Stimulated activated CD8-positive, alpha-beta memory T cell treated with anti-CD3 and anti-CD28 coated beads, Interleukin-15, amount 100 ng/mL, for 48 hours (primary cell): ENCODE data around the gene TECRL.

ENCODE experiments used
- DNase-seq, 2 donors: peaks; one replicate each; pipeline ENCODE4 v3.0.0-alpha.2; 2020; ENCODE audit warnings: low read depth in 2 of 2

Gene TECRL

GRCh38 chr4:64409300-64409699 is at the start of gene TECRL:
Gene TECRL (minus strand): TSS chr4:64409450. CDS start chr4:64409351, 99 bp downstream.
- no peak for DNase-seq

- DNase-seq = no peak
Observed at GRCh38 chr4:64432674-64433073, 23.4 kb upstream of the TECRL start.

- DNase-seq = no peak
Observed at GRCh38 chr4:64430933-64431332, 21.7 kb upstream of the TECRL start.

- no peak for DNase-seq
Observed at GRCh38 chr4:64417974-64418373, 8.7 kb upstream of the TECRL start.

GRCh38 chr4:64407000-64407399 is 2.2 kb downstream of the TECRL start:
- no peak for DNase-seq

GRCh38 chr4:64405761-64406160 is 3.5 kb downstream of the TECRL start:
- DNase-seq = no peak

- no peak for DNase-seq
Observed at GRCh38 chr4:64402684-64403083, 6.6 kb downstream of the TECRL start.

- no peak for DNase-seq
Observed at GRCh38 chr4:64399313-64400109, 9.7 kb downstream of the TECRL start.

- DNase-seq = no peak
Observed at GRCh38 chr4:64394469-64394868, 14.8 kb downstream of the TECRL start.

GRCh38 chr4:64388252-64388651 is 21.0 kb downstream of the TECRL start:
- DNase-seq = no peak

GRCh38 chr4:64385220-64385619 is 24.0 kb downstream of the TECRL start:
- DNase-seq = no peak

GRCh38 chr4:64384237-64385203 is 24.7 kb downstream of the TECRL start:
- no peak for DNase-seq

- DNase-seq = no peak
Observed at GRCh38 chr4:64368741-64369140, 40.5 kb downstream of the TECRL start.

GRCh38 chr4:64361399-64361740 is 47.9 kb downstream of the TECRL start:
- DNase-seq = no peak

GRCh38 chr4:64360664-64361398 is 48.4 kb downstream of the TECRL start:
- DNase-seq = no peak

GRCh38 chr4:64359489-64359888 is 49.8 kb downstream of the TECRL start:
- DNase-seq = no peak

GRCh38 chr4:64353904-64354303 is 55.3 kb downstream of the TECRL start:
- DNase-seq = no peak

- DNase-seq = no peak
Observed at GRCh38 chr4:64341711-64342110, 67.5 kb downstream of the TECRL start.

- DNase-seq = no peak
Observed at GRCh38 chr4:64340218-64341110, 68.8 kb downstream of the TECRL start.

GRCh38 chr4:64334964-64335363 is 74.3 kb downstream of the TECRL start:
- no peak for DNase-seq

- no peak for DNase-seq
Observed at GRCh38 chr4:64330143-64330542, 79.1 kb downstream of the TECRL start.
